Ascending aorta (tissue), 2 donors: Measurements from ENCODE around the gene CHD9NB. TPM values are rescaled to one million over a fixed set of nuclear protein-coding genes. Genes with fewer than 3 reads are reported as not detected.

Source experiments
- DNase-seq, 2 donors: peaks; one replicate each; pipeline ENCODE4 v3.0.0-alpha.2; 2019; ENCODE audit warnings: low spot score in 2 of 2
- H3K27ac ChIP-seq, 2 donors: fragments of 200-600 bp; sonication (generic); one replicate each; pipeline ENCODE4 v1.5.1; 2016 to 2017; ENCODE audit warnings: mild to moderate bottlenecking in 1 of 2
- H3K27me3 ChIP-seq: fragments of 200-600 bp; sonication (generic); one replicate; pipeline ENCODE4 v1.5.1; 2017
- H3K36me3 ChIP-seq, 2 donors: fragments of 200-600 bp; sonication (generic); one replicate each; pipeline ENCODE4 v1.5.1; 2016
- H3K4me1 ChIP-seq, 2 donors: fragments of 200-600 bp; sonication (generic); one replicate each; pipeline ENCODE4 v1.5.1; 2016 to 2017; ENCODE audit warnings: mild to moderate bottlenecking in 1 of 2
- H3K4me3 ChIP-seq, 2 donors: fragments of 200-600 bp; sonication (generic); one replicate each; pipeline ENCODE4 v1.5.1; 2016 to 2017; ENCODE audit warnings: mild to moderate bottlenecking in 1 of 2
- H3K9me3 ChIP-seq, 2 donors: fragments of 200-600 bp; sonication (generic); one replicate each; pipeline ENCODE4 v1.5.1; 2016
- intact Hi-C: fragments of 100-400 bp; cut with DNase I; formaldehyde crosslinking; loops from one replicate; pipeline ENCODE4 v1.15.1; 2023
- total RNA-seq: library from RNA; depleted of rRNA; stranded (reverse); fragments of >200 nt; gene quantifications from one replicate; pipeline ENCODE4 v1.1.0, GENCODE V29; 2016
- TF ChIP-seq, protein P1 (sequence below), 3 experiments: fragments of 200-600 bp in 2 of 3; fragments of 450-650 bp in 1 of 3; sonication (generic) in 2 of 3; IDR thresholded peaks; one replicate each; pipeline ENCODE4 v1.5.1; 2016 to 2019; ENCODE audit warnings: antibody characterized with exemption in 3 of 3, mild to moderate bottlenecking in 1 of 3, moderate library complexity in 1 of 3

The CHD9NB gene
- 0.43 TPM for total RNA-seq

DNA sequence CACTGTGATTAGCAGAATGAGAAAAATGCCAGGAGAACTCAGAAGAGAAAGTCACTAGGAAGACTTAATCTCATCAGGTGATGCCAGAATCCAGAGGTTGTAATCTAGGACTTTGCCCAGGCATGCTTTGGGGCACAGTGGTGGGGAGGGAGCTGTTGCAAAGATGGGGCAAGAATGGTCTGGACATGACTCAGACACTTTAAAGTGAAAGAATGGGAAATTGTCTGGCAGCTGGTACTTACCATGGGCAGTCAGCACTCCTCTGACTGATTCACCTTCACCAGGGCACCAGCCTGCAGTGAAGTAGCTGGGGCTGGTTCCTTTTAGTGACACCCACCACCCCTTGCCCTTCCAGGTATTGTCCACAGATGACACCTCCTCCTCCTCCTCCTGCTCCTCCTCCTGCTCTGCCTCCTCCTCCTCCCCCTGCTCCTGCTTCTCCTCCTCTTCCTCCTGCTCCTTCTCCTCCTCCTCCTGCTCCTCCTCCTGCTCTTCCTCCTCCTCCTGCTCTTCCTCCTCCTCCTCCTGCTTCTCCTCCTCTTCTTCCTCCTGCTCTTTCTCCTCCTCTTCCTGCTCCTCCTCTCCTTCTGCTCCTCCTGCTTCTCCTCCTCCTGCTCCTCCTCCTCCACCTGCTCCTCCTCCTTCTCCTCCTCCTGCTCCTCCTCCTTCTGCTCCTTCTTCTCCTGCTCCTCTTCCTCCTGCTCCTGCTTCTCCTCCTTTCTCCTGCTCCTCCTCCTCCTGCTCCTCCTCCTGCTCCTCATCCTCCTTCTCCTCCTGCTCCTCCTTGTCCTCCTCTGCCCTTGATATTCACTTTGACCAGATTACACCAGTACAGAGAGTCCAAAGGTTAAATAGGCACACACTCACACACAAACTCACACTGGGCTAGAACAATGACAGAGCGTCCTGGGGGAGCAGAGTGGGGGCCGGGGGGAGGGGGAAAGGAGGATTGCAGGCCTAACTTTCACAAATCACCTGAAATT is at the start of gene CHD9NB:
TSS of gene CHD9NB (minus strand) at position 379 of the 983 bp plus-strand sequence. CDS start 8,739 bp downstream, outside the sequence.
- Histone ChIP-seq H3K4me3 (peak within 1 kb of the TSS in 1 of 2 donors; percentile 28), H3K9me3 (no peaks in the 10 kb centered on the region), H3K4me1 (peaks cover 0 to 14% of the 10 kb centered on the region in 2 donors), H3K27ac (peak within 1 kb of the TSS; percentile 20 to 43), H3K27me3 (no peaks in the 10 kb centered on the region), H3K36me3 (no peaks in the 10 kb centered on the region)
- intact Hi-C loops, result loop anchor here (10.0 kb wide), 1 partner anchor 452 kb away; the partner anchor contains the start of gene AKTIP
- DNase-seq, result peak in 1 of 2 donors; percentile 74
- TF ChIP-seq, protein P1, sequence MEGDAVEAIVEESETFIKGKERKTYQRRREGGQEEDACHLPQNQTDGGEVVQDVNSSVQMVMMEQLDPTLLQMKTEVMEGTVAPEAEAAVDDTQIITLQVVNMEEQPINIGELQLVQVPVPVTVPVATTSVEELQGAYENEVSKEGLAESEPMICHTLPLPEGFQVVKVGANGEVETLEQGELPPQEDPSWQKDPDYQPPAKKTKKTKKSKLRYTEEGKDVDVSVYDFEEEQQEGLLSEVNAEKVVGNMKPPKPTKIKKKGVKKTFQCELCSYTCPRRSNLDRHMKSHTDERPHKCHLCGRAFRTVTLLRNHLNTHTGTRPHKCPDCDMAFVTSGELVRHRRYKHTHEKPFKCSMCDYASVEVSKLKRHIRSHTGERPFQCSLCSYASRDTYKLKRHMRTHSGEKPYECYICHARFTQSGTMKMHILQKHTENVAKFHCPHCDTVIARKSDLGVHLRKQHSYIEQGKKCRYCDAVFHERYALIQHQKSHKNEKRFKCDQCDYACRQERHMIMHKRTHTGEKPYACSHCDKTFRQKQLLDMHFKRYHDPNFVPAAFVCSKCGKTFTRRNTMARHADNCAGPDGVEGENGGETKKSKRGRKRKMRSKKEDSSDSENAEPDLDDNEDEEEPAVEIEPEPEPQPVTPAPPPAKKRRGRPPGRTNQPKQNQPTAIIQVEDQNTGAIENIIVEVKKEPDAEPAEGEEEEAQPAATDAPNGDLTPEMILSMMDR (IDR thresholded peaks at IDR 0.05), result no peak

DNA sequence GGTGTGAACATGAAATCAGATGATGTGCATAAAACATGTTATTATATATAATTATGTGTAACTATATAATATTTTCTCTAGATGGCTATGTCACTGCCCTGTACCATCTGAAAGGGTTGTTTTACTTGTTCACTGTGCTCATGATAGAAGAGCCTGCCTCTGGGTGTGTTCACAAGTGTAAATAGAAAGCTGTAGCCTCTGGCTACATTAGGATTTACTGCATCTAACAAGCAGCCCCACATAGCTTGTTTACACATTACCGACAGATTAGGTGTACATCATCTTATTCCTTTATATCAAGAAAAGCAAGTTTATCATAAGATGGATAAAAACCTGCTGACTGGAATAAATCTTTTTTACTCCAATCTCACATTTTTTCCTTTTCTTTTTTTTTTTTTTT is 48.2 kb upstream of the CHD9NB start:
- Histone ChIP-seq H3K4me3 (no peak overlapping the region), H3K27ac (peak overlapping the region; percentile 93 to 94), H3K36me3 (no peaks in the 10 kb centered on the region), H3K9me3 (no peaks in the 10 kb centered on the region), H3K27me3 (no peaks in the 10 kb centered on the region), H3K4me1 (peaks cover 5 to 32% of the 10 kb centered on the region in 2 donors)
- intact Hi-C loops, result no loop called here
- DNase-seq, result no peak
- TF ChIP-seq, protein P1 (IDR thresholded peaks at IDR 0.05), result no peak

DNA sequence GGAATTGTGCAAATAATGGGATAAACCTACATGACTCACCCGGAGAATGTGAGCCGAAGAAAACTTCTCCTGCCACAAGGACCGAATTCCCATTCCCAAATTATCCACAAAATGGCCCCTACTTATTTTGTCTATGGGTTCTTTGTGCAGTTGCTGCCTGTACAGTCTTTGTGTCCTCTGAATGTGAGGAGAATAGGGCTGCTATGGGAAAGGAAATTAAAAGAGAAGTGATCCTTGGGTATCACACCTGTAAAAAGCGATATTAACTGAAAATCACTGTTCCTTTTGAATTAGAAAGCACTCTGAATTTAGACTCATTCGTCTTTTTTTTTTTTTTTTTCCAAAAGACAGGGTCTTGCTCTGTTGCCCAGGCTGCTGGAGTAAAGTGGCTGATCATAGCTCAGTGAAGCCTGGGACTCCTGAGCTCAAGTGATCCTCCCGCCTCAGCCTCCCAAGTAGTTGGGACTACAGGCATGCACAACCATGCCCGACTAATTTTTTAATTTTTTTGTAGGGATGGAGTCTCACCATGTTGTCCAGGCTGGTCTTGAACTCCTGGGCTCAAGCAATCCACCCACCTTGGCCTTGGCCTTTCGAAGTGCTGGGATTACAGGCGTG is 47.5 kb upstream of the CHD9NB start:
- Histone ChIP-seq H3K27me3 (no peaks in the 10 kb centered on the region), H3K36me3 (no peaks in the 10 kb centered on the region), H3K27ac (peak overlapping the region; percentile 93 to 94), H3K9me3 (no peaks in the 10 kb centered on the region), H3K4me1 (peaks cover 5 to 32% of the 10 kb centered on the region in 2 donors), H3K4me3 (peak overlapping the region; percentile 52 to 61)
- intact Hi-C loops, result no loop called here
- TF ChIP-seq, protein P1 (IDR thresholded peaks at IDR 0.05), result no peak
- no peak for DNase-seq

DNA sequence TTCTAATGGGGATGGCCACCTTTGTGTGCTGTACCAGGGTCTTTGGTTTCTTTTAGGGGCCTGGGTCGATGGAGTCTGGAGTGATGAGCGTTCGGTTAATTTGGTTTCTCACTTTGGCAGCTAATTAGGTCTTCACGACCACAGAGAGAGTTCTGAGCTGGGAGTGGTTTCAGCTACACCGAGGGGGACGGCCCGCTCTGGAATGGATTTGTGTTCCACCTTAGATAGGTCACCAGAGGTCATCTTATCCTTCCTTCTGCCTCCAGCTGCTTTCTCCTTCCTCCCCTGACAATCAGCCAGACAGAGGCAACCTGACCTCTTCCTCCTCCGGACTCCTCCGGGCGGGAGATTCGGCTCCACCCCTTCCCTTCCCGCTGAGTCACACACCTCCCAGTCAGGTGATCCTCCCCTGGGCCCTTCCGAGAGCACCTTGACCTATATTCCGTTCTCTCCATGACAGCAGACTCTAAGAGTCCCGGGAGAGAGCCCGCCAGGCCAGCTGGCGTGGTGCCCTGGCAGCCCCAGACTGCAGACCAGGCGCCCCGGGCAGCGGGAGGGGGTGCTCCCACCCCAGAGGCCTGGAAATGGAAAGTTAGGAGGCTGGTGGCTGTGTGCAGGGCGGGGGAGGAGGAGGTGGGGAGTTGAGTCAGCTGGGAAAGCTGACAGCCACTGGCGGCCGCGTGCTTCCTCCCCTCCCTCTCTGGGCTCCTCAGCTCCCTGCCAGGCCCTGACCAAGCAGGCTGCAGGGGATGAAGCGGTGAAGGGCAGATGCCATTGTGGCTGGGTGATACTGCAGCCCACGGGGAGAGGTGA is 46.8 kb upstream of the CHD9NB start:
- intact Hi-C loops, result loop anchor here (1.0 to 10.0 kb wide), 4 partner anchors 8 to 335 kb away; partner anchors contain the start of genes CHD9 and RBL2
- H3K36me3 ChIP-seq, result no peaks in the 10 kb centered on the region

More for the DNA sequence above, 46.8 kb upstream of the CHD9NB start:
- Histone ChIP-seq H3K4me3 (peak overlapping the region; percentile 52 to 61), H3K4me1 (peaks cover 5 to 32% of the 10 kb centered on the region in 2 donors), H3K27me3 (no peaks in the 10 kb centered on the region), H3K27ac (peak overlapping the region; percentile 93 to 94), H3K9me3 (no peaks in the 10 kb centered on the region)
- DNase-seq, result peak; percentile 79 to 96
- TF ChIP-seq, protein P1 (IDR thresholded peaks at IDR 0.05), result no peak
